ENCODE data around the gene FASN.

GRCh38 chr17:82127704-82128103 is 29.7 kb upstream of the FASN start:
- TF ChIP-seq CTCF (IDR thresholded peaks at IDR 0.05; ENCODE audit: insufficient read depth, low read length, poor library complexity, severe bottlenecking) (no peak), EZH2phosphoT487 (conservative IDR thresholded peaks at IDR 0.05; ENCODE audit: low read length) (no peak)

Measured in SU-DHL-6 (cell line).